ENCODE results near the gene CFAP161.

CFAP161 gene

GRCh38 chr15:81176291-81176893, 42.3 kb downstream of the CFAP161 start:
- DNase-seq (ENCODE audit: extremely low read depth, low read depth) = no peak
- no peak overlapping the region for H3K4me3 ChIP-seq (replicated peaks; ENCODE audit: low read depth, low read length)
- no peak for TF ChIP-seq CTCF (IDR thresholded peaks at IDR 0.05; ENCODE audit: low read depth, low read length, missing control alignments)

GRCh38 chr15:81178365-81178764, 44.3 kb downstream of the CFAP161 start:
- no peak for TF ChIP-seq CTCF (IDR thresholded peaks at IDR 0.05; ENCODE audit: low read depth, low read length, missing control alignments)
- no peak overlapping the region for H3K4me3 ChIP-seq (replicated peaks; ENCODE audit: low read depth, low read length)
- DNase-seq (ENCODE audit: extremely low read depth, low read depth) = no peak

GRCh38 chr15:81181220-81181619, 47.1 kb downstream of the CFAP161 start:
- TF ChIP-seq CTCF (IDR thresholded peaks at IDR 0.05; ENCODE audit: low read depth, low read length, missing control alignments) = no peak
- no peak overlapping the region for H3K4me3 ChIP-seq (replicated peaks; ENCODE audit: low read depth, low read length)
- no peak for DNase-seq (ENCODE audit: extremely low read depth, low read depth)

- H3K4me3 ChIP-seq (replicated peaks; ENCODE audit: low read depth, low read length) = no peak overlapping the region
- no peak for DNase-seq (ENCODE audit: extremely low read depth, low read depth)
- no peak for TF ChIP-seq CTCF (IDR thresholded peaks at IDR 0.05; ENCODE audit: low read depth, low read length, missing control alignments)
Measured at GRCh38 chr15:81182031-81182755, 48.1 kb downstream of the CFAP161 start.

GRCh38 chr15:81182756-81183438, 48.8 kb downstream of the CFAP161 start:
- DNase-seq (ENCODE audit: extremely low read depth, low read depth) = no peak
- no peak overlapping the region for H3K4me3 ChIP-seq (replicated peaks; ENCODE audit: low read depth, low read length)

GRCh38 chr15:81183439-81183775, 49.3 kb downstream of the CFAP161 start:
- H3K4me3 ChIP-seq (replicated peaks; ENCODE audit: low read depth, low read length) = no peak overlapping the region
- no peak for TF ChIP-seq CTCF (IDR thresholded peaks at IDR 0.05; ENCODE audit: low read depth, low read length, missing control alignments)
- DNase-seq (ENCODE audit: extremely low read depth, low read depth) = no peak

More at GRCh38 chr15:81182756-81183438, 48.8 kb downstream of the CFAP161 start:
- peak; percentile 12 for TF ChIP-seq CTCF (IDR thresholded peaks at IDR 0.05; ENCODE audit: low read depth, low read length, missing control alignments)
